ENCODE measurements around the gene ANGPT4.
"Not testable (repeated sequence)": the region's sequence is repeated elsewhere in the genome, so short reads cannot be mapped to it uniquely, and the experiment has no call there.

ANGPT4 gene

GRCh38 chr20:904039-904545 is 12.0 kb downstream of the ANGPT4 start:
- DNase-seq: no peak

- DNase-seq: not testable (repeated sequence)
Measured at GRCh38 chr20:897436-897835, 18.7 kb downstream of the ANGPT4 start.

- DNase-seq: no peak
Measured at GRCh38 chr20:896501-897025, 19.6 kb downstream of the ANGPT4 start.

- not testable (repeated sequence) for DNase-seq
Measured at GRCh38 chr20:892371-892770, 23.8 kb downstream of the ANGPT4 start.

GRCh38 chr20:891706-892080 is 24.4 kb downstream of the ANGPT4 start:
- no peak for DNase-seq

GRCh38 chr20:891058-891705 is 25.0 kb downstream of the ANGPT4 start:
- DNase-seq: no peak

GRCh38 chr20:890666-891057 is 25.5 kb downstream of the ANGPT4 start:
- no peak for DNase-seq

- DNase-seq: no peak
Measured at GRCh38 chr20:889932-890463, 26.1 kb downstream of the ANGPT4 start.

GRCh38 chr20:889106-889505 is 27.0 kb downstream of the ANGPT4 start:
- no peak for DNase-seq

- no peak for DNase-seq
Measured at GRCh38 chr20:888057-888456, 28.1 kb downstream of the ANGPT4 start.

- DNase-seq: no peak
Measured at GRCh38 chr20:887137-887536, 29.0 kb downstream of the ANGPT4 start.

GRCh38 chr20:884983-885952 is 30.9 kb downstream of the ANGPT4 start:
- no peak for DNase-seq

GRCh38 chr20:881783-882144 is 34.4 kb downstream of the ANGPT4 start:
- no peak for DNase-seq

- no peak for DNase-seq
Measured at GRCh38 chr20:881051-881782, 34.9 kb downstream of the ANGPT4 start.

GRCh38 chr20:879626-880025 is 36.5 kb downstream of the ANGPT4 start:
- no peak for DNase-seq

- DNase-seq: peak; percentile 11
Measured at GRCh38 chr20:878511-879307, 37.4 kb downstream of the ANGPT4 start.

- DNase-seq: no peak
Measured at GRCh38 chr20:877814-878213, 38.3 kb downstream of the ANGPT4 start.

- no peak for DNase-seq
Measured at GRCh38 chr20:875115-875514, 41.0 kb downstream of the ANGPT4 start.

GRCh38 chr20:873875-874607 is 42.1 kb downstream of the ANGPT4 start:
- no peak for DNase-seq

GRCh38 chr20:872855-873520 is 43.1 kb downstream of the ANGPT4 start:
- no peak for DNase-seq

- DNase-seq: no peak
Measured at GRCh38 chr20:871948-872347, 44.2 kb downstream of the ANGPT4 start.

All from CD4-positive, alpha-beta T cell treated with Interleukin-21 for 1 hour (primary cell).